Peyer's patch (tissue), 4 donors: ENCODE measurements around the gene FLCN. TPM values are rescaled to one million over a fixed set of nuclear protein-coding genes. Genes with fewer than 3 reads are reported as not detected.
"Not testable (repeated sequence)": the region's sequence is repeated elsewhere in the genome, so short reads cannot be mapped to it uniquely, and the experiment has no call there.

ENCODE experiments used
- DNase-seq, 3 donors: peaks; one replicate each; pipeline ENCODE4 v3.0.0-alpha.2; 2017 to 2019
- H3K27ac ChIP-seq, 4 donors: fragments of 200-600 bp; sonication (generic); one replicate each; pipeline ENCODE4 v1.5.1; 2016 to 2019
- H3K27me3 ChIP-seq, 2 donors: fragments of 200-600 bp; sonication (generic); one replicate each; pipeline ENCODE4 v1.5.1; 2019
- H3K36me3 ChIP-seq, 3 donors: fragments of 200-600 bp; sonication (generic); one replicate each; pipeline ENCODE4 v1.5.1; 2016 to 2019
- H3K4me1 ChIP-seq, 4 donors: fragments of 200-600 bp; sonication (generic); one replicate each; pipeline ENCODE4 v1.5.1; 2016 to 2019
- H3K4me3 ChIP-seq, 4 donors: fragments of 200-600 bp; sonication (generic); 1 replicate in 3 of 4; 2 replicates in 1 of 4; pipeline ENCODE4 v1.5.1; 2016 to 2019; ENCODE audit warnings: mild to moderate bottlenecking in 1 of 4
- H3K9me3 ChIP-seq, 4 donors: fragments of 200-600 bp; sonication (generic); one replicate each; pipeline ENCODE4 v1.5.1; 2016 to 2019; ENCODE audit warnings: mild to moderate bottlenecking in 1 of 4
- CTCF ChIP-seq, 6 experiments: fragments of 450-650 bp in 4 of 6; fragments of 200-600 bp in 2 of 6; sonication (generic) in 1 of 6; IDR thresholded peaks; one replicate each; pipeline ENCODE4 v1.5.1; 2017 to 2019; ENCODE audit warnings: antibody characterized with exemption in 6 of 6, mild to moderate bottlenecking in 3 of 6, moderate library complexity in 1 of 6
- POLR2A ChIP-seq, 2 donors: fragments of 450-650 bp; IDR thresholded peaks; one replicate each; pipeline ENCODE4 v1.5.1; 2017; ENCODE audit warnings: antibody characterized with exemption in 2 of 2, mild to moderate bottlenecking in 2 of 2, moderate library complexity in 2 of 2
- total RNA-seq, 4 donors: library from RNA; depleted of rRNA; stranded (reverse); fragments of >200 nt; gene quantifications; one replicate each; pipeline ENCODE4 v1.1.0, GENCODE V29; 2016

FLCN gene
- total RNA-seq = 100 to 1,000 TPM; 186 to 243 (median 210) TPM

GRCh38 chr17:17237026-17237799, at the start of gene FLCN:
TSS of gene FLCN (minus strand) at chr17:17237168. CDS start at chr17:17228137, 9,031 bp downstream.
- peaks cover 0 to 8% (median 0%) of the 10 kb centered on the region in 3 donors for H3K36me3 ChIP-seq
- H3K9me3 ChIP-seq = no peaks in the 10 kb centered on the region
- peaks cover 0 to 36% (median 2%) of the 10 kb centered on the region in 4 donors for H3K4me1 ChIP-seq
- TF ChIP-seq POLR2A (IDR thresholded peaks at IDR 0.05) = peak; percentile 64 to 74
- TF ChIP-seq CTCF (IDR thresholded peaks at IDR 0.05) = peak in 3 of 6 experiments; percentile 8 to 29 (median 16)
- H3K27me3 ChIP-seq = no peaks in the 10 kb centered on the region
- peak within 1 kb of the TSS; percentile 87 to 99 (median 96) for H3K27ac ChIP-seq
- peak; percentile 93 to 96 (median 94) for DNase-seq
- H3K4me3 ChIP-seq = peak within 1 kb of the TSS; percentile 90 to 100 (median 100)

DNA sequence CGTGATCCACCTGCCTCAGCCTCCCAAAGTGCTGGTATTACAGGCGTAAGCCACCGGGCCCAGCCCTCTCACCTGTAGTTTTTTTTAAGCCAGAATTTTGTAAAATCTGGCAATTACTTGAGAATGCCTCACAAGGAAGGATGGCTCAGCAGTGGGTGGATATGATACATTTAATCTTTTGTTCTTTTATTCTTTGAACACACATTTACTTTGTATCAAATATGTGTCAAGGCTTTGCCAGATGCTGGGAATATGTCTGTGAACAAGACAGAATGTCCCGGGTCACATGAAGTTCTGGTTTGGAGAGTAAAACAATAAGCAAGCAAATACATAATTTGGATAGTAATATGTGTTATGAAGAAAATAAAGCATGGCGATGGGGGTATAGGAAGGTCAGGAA, 49.0 kb upstream of the FLCN start:
- H3K9me3 ChIP-seq = no peaks in the 10 kb centered on the region
- peak in 1 of 3 donors; percentile 11 for DNase-seq
- TF ChIP-seq CTCF (IDR thresholded peaks at IDR 0.05) (no peak), POLR2A (IDR thresholded peaks at IDR 0.05) (no peak)
- no peak overlapping the region for H3K4me3 ChIP-seq
- no peaks in the 10 kb centered on the region for H3K27me3 ChIP-seq
- no peaks in the 10 kb centered on the region for H3K4me1 ChIP-seq
- H3K36me3 ChIP-seq = no peaks in the 10 kb centered on the region
- no peak overlapping the region for H3K27ac ChIP-seq

DNA sequence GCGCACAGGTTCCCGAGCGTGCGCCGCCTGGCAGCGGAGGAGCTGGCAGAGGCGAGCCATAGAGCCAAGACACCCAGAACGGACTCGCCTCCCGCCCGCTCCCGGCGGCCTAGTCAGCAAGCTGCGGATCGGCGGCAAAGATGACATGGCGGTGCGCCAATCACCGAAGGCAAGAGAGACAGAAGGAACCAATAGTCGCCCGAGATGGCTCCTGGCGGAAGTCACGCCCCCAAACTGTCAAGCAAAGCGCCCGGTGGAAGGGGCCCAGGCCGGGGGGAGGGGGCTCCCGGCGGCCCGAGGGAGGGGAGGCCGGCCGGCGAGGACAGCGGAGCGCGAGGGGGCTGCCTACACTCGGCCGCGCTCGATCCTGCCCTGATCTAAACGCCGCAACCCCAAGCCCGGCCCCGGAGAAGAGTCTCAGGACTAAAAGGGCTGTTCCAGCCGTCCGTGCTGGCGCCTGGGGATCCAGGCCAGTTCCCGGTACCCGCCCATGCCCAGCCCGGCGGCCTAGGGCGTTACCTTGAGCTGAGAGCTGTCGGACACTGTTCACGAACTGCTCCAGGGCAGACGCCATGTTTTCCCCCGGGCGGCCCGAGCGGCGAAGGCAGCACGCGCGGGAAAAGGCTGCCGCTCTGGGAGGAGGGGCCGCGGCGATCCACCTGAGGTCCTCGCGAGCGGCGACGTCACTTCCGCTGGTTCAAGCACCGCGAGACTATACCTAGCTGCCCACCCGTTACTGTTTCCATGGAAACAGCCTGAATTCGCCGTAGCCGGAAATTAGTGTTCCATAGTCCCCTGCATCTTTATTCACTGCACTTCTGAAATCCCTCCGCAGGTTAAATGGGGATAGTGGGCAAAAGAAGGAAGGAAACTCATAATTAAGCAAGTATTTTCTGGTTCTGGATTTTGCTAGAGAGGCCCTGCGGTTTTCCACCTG, 43.9 kb upstream of the FLCN start, which contains the start of gene COPS3:
TSS of gene COPS3 (minus strand) at position 634 of the 937 bp plus-strand sequence. CDS start at position 574, 60 bp downstream.
- no peaks in the 10 kb centered on the region for H3K36me3 ChIP-seq
- peak; percentile 97 to 99 (median 99) for DNase-seq
- H3K9me3 ChIP-seq = no peaks in the 10 kb centered on the region
- H3K4me3 ChIP-seq = peak within 1 kb of the TSS; percentile 76 to 96 (median 96)
- peak within 1 kb of the TSS; percentile 97 to 98 (median 97) for H3K27ac ChIP-seq
- H3K27me3 ChIP-seq = no peaks in the 10 kb centered on the region
- TF ChIP-seq CTCF (IDR thresholded peaks at IDR 0.05) (no peak), POLR2A (IDR thresholded peaks at IDR 0.05) (peak; percentile 47 to 67)
- H3K4me1 ChIP-seq = peaks cover 3 to 24% (median 13%) of the 10 kb centered on the region in 4 donors

DNA sequence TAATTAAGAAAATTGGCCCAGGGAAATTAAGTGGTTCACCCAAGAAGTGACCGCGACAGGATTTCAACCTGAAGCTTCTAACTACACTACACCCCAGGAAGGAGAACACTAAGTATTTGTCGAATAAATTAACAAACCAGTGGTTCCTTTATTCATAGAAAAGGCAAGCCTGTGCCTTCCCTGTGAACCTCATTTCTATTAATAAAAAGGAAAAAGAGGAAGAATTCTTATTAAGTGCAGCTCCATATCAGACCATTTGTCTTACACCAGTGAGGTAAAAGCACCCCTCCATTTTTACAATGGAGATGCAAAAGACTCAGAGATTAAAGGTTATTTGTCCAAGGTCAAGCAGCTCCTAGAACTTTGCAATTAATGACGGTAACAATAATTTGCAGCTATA, 42.3 kb upstream of the FLCN start:
- no peak overlapping the region for H3K27ac ChIP-seq
- H3K36me3 ChIP-seq = peaks cover 0 to 16% (median 0%) of the 10 kb centered on the region in 3 donors
- peak overlapping the region in 1 of 4 donors; percentile 96 for H3K4me3 ChIP-seq

DNA sequence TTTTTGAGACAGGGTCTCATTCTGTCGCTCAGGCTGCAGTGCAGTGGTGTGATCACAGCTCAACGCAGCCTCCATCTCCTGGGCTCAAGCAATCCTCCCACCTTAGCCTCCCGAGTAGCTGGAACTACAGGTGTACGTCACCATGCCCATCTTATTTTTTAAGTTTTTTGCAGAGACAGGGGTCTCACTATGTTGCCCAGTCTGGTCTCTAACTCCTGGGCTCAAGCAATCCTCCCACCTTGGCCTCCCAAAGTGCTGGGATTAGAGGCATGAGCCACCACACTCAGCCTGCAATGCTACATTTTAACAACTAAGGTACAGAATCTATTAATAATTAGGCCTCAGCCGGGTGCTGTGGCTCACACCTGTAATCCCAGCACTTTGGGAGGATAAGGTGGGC, 40.5 kb upstream of the FLCN start:
- Histone ChIP-seq H3K36me3 (peaks cover 0 to 34% (median 0%) of the 10 kb centered on the region in 3 donors), H3K4me1 (peaks cover 3 to 24% (median 13%) of the 10 kb centered on the region in 4 donors)
- H3K4me3 ChIP-seq, DNase-seq, H3K27me3 ChIP-seq, H3K27ac ChIP-seq, H3K9me3 ChIP-seq: not testable (repeated sequence)

More for the DNA sequence above, 42.3 kb upstream of the FLCN start:
- TF ChIP-seq CTCF (IDR thresholded peaks at IDR 0.05) (no peak), POLR2A (IDR thresholded peaks at IDR 0.05) (no peak)
- no peak for DNase-seq
- Histone ChIP-seq H3K4me1 (peaks cover 3 to 24% (median 13%) of the 10 kb centered on the region in 4 donors), H3K9me3 (no peaks in the 10 kb centered on the region), H3K27me3 (no peaks in the 10 kb centered on the region)
